Astrocyte of the cerebellum (primary cell): ENCODE measurements around the gene PHF2.

Source experiments
- DNase-seq: peaks from one replicate; pipeline ENCODE4 v3.0.0-alpha.2; 2011; ENCODE audit warnings: low read depth
- H3K4me3 ChIP-seq: 2 replicates; pipeline ENCODE4 v1.5.1; 2011; ENCODE audit warnings: mild to moderate bottlenecking, low read depth, low read length, moderate library complexity
- CTCF ChIP-seq: IDR thresholded peaks from 2 replicates; pipeline ENCODE4 v1.5.1; 2012; ENCODE audit warnings: low read length, low read depth, moderate library complexity, mild to moderate bottlenecking; ENCODE audit errors: missing control alignments
- in situ Hi-C: cut with HindIII; loops from 2 replicates; pipeline ENCODE4 v1.10.0; 2017; ENCODE audit warnings: low sequenced_read_pairs

Gene PHF2

DNA sequence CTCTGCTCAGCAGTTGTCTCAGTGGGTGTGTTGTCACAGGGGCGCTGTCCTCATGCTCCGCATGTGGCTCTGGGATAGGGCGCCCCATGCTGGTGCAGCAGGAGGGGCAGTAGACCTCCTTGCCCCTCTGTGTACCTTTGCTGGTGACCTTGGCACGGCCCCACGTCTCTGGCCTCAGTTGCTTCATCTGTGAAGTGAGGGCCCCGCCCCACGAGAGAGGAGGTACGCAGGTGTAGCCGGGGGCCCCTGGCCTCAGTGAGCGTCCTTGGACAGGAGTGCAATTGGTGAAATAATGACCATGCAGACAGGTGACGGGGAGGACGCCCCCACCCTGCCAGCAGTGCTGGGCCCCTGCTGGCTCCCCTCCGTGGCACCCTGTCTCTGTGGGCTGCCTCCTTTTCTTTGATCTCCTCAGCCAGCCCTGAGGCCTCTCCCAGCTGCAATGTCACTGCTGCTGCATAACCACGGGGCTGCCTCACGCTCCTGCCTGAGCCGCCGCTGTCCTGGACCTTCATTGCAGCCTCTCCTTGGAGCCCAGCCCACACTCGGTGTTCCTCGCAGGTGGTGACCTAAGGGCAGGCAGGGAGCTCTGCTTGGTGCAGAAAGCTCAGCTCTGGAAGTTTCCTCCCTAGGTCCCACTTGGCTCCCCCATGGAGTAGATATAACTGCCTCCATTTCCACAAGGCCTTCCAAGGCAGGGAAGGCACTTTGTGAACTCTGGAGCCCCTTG is 57.3 kb downstream of the PHF2 start:
- H3K4me3 ChIP-seq = no peak overlapping the region
- no peak for TF ChIP-seq CTCF
- DNase-seq = no peak
- in situ Hi-C loops = no loop called here

GRCh38 chr9:93634311-93635185 is 58.2 kb downstream of the PHF2 start:
- in situ Hi-C loops = no loop called here

GRCh38 chr9:93635186-93636107 is 59.1 kb downstream of the PHF2 start:
- in situ Hi-C loops = no loop called here
- no peak overlapping the region for H3K4me3 ChIP-seq
- DNase-seq = no peak
- TF ChIP-seq CTCF = no peak

More at GRCh38 chr9:93634311-93635185, 58.2 kb downstream of the PHF2 start:
- DNase-seq = no peak
- TF ChIP-seq CTCF = no peak
- no peak overlapping the region for H3K4me3 ChIP-seq

DNA sequence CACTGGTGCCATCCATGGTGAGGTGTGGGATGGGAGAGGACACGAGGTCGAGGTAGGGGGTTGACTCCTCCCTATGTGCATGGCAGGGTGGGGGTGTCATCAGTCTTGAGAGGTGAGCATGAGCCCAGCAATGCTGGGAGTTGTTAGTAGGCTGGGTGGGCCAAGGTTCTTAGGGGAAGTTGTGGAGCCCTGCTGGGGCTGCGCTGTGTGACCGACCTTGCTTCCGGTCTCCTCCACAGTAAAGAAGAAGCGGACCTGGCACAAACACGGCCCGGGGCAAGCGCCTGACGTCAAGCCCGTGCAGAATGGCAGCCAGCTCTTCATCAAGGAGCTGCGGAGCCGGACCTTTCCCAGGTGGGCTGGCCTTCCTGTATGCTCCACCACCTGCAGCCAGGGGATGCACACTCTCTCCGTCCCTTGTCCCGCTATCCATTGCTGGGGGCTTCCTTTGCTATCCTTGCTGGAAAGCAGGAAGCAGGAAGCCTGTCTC is 59.8 kb downstream of the PHF2 start:
- no peak overlapping the region for H3K4me3 ChIP-seq
- no peak for DNase-seq
- TF ChIP-seq CTCF = no peak
- in situ Hi-C loops = no loop called here

GRCh38 chr9:93636667-93637066 is 60.3 kb downstream of the PHF2 start:
- in situ Hi-C loops = no loop called here
- no peak for TF ChIP-seq CTCF
- H3K4me3 ChIP-seq = no peak overlapping the region
- no peak for DNase-seq

- TF ChIP-seq CTCF = no peak
- in situ Hi-C loops = no loop called here
- DNase-seq = no peak
- H3K4me3 ChIP-seq = no peak overlapping the region
These were observed 61.5 kb downstream of the PHF2 start for GRCh38 chr9:93637886-93638285.
